Natural killer cell treated with Interleukin-12 subunit alpha and Interleukin-12 subunit beta and Interleukin-15 and Interleukin-18, amount 100 ng/mL, for 72 hours (primary cell): ENCODE data around the gene MPZL3. TPM values are rescaled to one million over a fixed set of nuclear protein-coding genes. Genes with fewer than 3 reads are reported as not detected.

Experiments
- ATAC-seq, 2 donors: fragments of 150-1000 bp; cut with Tn5 transposase in 1 of 2; sonication (Bioruptor Pico), chemical (Tn5 transposase) in 1 of 2; 2 replicates each; pipeline ENCODE4 v1.10.0; 2021
- DNase-seq: peaks from one replicate; pipeline ENCODE4 v3.0.0; 2022; ENCODE audit warnings: low spot score
- H3K27ac Mint-ChIP-seq, 2 donors: 1 replicate in 1 of 2; 2 replicates in 1 of 2; pipeline ENCODE4 v1.8.0; 2022; ENCODE audit warnings: mixed read lengths in 2 of 2, mild to moderate bottlenecking in 1 of 2, moderate library complexity in 1 of 2
- H3K27me3 Mint-ChIP-seq, 2 donors: 1 replicate in 1 of 2; 2 replicates in 1 of 2; pipeline ENCODE4 v1.8.0; 2022; ENCODE audit warnings: mixed read lengths in 2 of 2
- H3K36me3 Mint-ChIP-seq: one replicate; pipeline ENCODE4 v1.8.0; 2022; ENCODE audit warnings: mixed read lengths
- H3K4me1 Mint-ChIP-seq, 2 donors: 1 replicate in 1 of 2; 2 replicates in 1 of 2; pipeline ENCODE4 v1.8.0; 2022; ENCODE audit warnings: low read depth in 2 of 2, mixed read lengths in 2 of 2, mild to moderate bottlenecking in 1 of 2
- H3K4me3 Mint-ChIP-seq: one replicate; pipeline ENCODE4 v1.8.0; 2022; ENCODE audit warnings: mixed read lengths
- H3K9me3 Mint-ChIP-seq: 2 replicates; pipeline ENCODE4 v1.8.0; 2022; ENCODE audit warnings: mixed read lengths
- total RNA-seq, 2 donors: library from RNA; stranded (reverse); gene quantifications; one replicate each; pipeline ENCODE4 v1.2.3, GENCODE V29; 2022

The MPZL3 gene
- total RNA-seq, 2 donors from 2014 or later: 10.8 to 12.8 TPM

- peaks cover 0 to 3% of the 10 kb centered on the region in 2 donors for H3K4me1 Mint-ChIP-seq
- H3K36me3 Mint-ChIP-seq: no peaks in the 10 kb centered on the region
- H3K9me3 Mint-ChIP-seq: no peaks in the 10 kb centered on the region
These were observed 7.0 kb upstream of the MPZL3 start for GRCh38 chr11:118259138-118259537.

GRCh38 chr11:118258410-118258809, 6.2 kb upstream of the MPZL3 start:
- no peak for ATAC-seq
- DNase-seq: no peak
- Mint-ChIP-seq H3K4me3 (no peak overlapping the region), H3K27ac (no peak overlapping the region), H3K9me3 (no peaks in the 10 kb centered on the region), H3K27me3 (peaks cover 7% of the 10 kb centered on the region in 2 donors), H3K4me1 (peaks cover 0 to 2% of the 10 kb centered on the region in 2 donors), H3K36me3 (no peaks in the 10 kb centered on the region)

More at GRCh38 chr11:118259138-118259537, 7.0 kb upstream of the MPZL3 start:
- DNase-seq (no peak), ATAC-seq (no peak)
- Mint-ChIP-seq H3K4me3 (no peak overlapping the region), H3K27ac (peak overlapping the region in 1 of 2 donors; percentile 36), H3K27me3 (peaks cover 7 to 8% of the 10 kb centered on the region in 2 donors)

- Mint-ChIP-seq H3K4me3 (peak overlapping the region; percentile 97), H3K36me3 (no peaks in the 10 kb centered on the region), H3K27ac (peak overlapping the region; percentile 98 to 99), H3K27me3 (no peaks in the 10 kb centered on the region), H3K4me1 (peaks cover 21% of the 10 kb centered on the region in 2 donors), H3K9me3 (no peaks in the 10 kb centered on the region)
- no peak for DNase-seq
- ATAC-seq: no peak
These were observed 523 bp upstream of the MPZL3 start for GRCh38 chr11:118252688-118253087.

DNA sequence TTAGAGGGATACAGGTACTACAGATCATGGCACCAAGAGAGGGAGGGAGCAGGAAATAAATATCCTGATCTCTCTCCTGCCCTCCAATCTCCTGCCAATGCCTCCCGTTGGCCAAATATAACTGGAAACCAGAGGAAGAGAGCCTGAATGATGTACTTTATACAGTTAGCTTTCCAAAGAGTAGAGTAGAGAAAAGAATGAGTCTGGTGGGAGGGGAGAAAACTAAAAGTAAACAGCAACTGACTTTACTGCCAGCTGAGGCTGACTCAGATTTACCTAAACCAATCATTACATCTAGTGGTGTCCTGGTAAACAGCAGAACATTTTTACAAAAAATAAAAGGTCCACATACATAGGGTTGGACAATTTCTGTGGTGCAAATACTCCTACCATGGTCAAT, 5.1 kb downstream of the MPZL3 start:
- Mint-ChIP-seq H3K4me3 (no peak overlapping the region), H3K4me1 (peaks cover 47 to 61% of the 10 kb centered on the region in 2 donors), H3K36me3 (no peaks in the 10 kb centered on the region), H3K9me3 (no peaks in the 10 kb centered on the region), H3K27ac (peak overlapping the region; percentile 58 to 89), H3K27me3 (no peaks in the 10 kb centered on the region)
- ATAC-seq (no peak), DNase-seq (no peak)

GRCh38 chr11:118245936-118246562, 6.1 kb downstream of the MPZL3 start:
- H3K27ac Mint-ChIP-seq: peak overlapping the region; percentile 58 to 89
- no peaks in the 10 kb centered on the region for H3K36me3 Mint-ChIP-seq
- H3K9me3 Mint-ChIP-seq: no peaks in the 10 kb centered on the region
- DNase-seq: no peak
- no peak for ATAC-seq
- H3K27me3 Mint-ChIP-seq: no peaks in the 10 kb centered on the region
- H3K4me3 Mint-ChIP-seq: peak overlapping the region; percentile 12
- peaks cover 52 to 65% of the 10 kb centered on the region in 2 donors for H3K4me1 Mint-ChIP-seq

DNA sequence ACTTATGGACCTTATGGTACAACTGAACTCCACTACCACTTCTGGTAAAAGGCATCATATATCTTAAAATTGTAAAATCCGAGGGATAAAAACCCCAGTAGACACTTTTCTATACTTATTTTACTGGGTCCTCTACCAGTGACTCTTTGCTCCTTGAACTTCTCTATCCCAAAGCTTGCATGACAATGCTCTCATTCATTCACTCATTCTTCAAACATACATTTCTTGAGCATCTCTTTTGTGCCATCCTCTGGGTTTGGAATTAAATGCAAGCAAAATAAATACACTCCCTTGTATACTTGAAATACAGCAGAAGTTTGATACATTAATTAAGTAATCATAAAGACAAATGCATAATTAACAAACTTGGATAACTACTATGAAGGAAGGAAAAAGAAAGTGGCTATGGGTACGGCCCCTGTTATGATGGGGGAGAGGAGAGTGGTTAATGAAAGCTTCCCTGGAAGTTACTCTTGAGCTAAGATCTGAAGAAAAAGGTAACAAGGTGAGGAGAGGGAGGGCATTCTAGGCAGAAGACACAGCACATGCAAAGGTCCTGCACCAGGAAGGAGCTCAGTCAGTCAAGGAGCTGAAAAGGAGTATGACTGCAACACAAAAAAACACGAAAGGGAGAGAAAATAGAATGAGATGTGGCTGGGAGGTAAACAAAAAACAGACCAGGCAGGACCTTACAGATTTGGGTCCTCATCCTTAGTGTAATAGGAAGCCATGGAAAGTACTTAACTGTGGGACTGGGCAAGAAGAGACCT, 8.0 kb downstream of the MPZL3 start:
- H3K27me3 Mint-ChIP-seq: no peaks in the 10 kb centered on the region
- no peaks in the 10 kb centered on the region for H3K9me3 Mint-ChIP-seq
- H3K4me1 Mint-ChIP-seq: peaks cover 59 to 79% of the 10 kb centered on the region in 2 donors
- H3K27ac Mint-ChIP-seq: peak overlapping the region; percentile 89 to 91
- H3K4me3 Mint-ChIP-seq: peak overlapping the region; percentile 20
- ATAC-seq: no peak
- DNase-seq: no peak
- H3K36me3 Mint-ChIP-seq: no peaks in the 10 kb centered on the region

DNA sequence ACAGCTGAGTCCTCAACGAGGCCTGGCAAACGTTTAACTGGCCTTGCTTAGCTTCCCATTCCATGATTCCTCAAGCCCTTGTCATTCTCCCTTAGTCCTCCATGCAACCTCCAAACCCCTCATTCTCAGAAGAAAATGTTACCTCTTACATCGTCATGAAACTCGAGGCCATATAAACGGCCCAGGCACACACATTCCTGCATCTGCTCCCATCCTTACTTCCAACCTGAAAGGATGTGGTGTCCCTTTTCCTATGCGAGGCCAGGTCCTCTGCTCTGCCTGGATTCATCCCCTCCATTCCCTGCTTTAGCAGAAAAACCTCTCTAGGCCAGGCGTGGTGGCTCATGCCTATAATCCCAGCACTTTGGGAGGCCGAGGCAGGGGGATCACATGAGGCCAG, 9.0 kb downstream of the MPZL3 start:
- Mint-ChIP-seq H3K27ac (peak overlapping the region; percentile 89 to 91), H3K27me3 (no peaks in the 10 kb centered on the region), H3K36me3 (no peaks in the 10 kb centered on the region), H3K4me3 (peak overlapping the region; percentile 69), H3K9me3 (no peaks in the 10 kb centered on the region), H3K4me1 (peaks cover 68 to 90% of the 10 kb centered on the region in 2 donors)
- no peak for ATAC-seq
- no peak for DNase-seq

DNA sequence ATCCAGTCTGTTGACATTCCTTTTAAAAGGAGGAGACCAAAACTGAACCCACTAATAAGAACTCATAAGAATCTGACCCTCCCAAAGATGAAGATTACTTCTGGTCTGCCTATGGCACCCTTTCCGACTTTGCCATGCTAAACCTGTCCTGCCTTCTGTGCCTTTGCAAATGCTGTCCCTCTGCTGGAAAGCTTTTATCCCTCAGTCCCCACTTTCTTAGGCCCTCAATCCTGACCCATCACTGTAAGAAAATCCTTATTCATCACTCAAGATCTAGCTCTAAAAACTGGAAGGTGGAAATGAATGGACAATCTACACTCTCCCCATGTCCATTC, 10.4 kb downstream of the MPZL3 start:
- Mint-ChIP-seq H3K27me3 (no peaks in the 10 kb centered on the region), H3K27ac (peak overlapping the region; percentile 89 to 91), H3K9me3 (no peaks in the 10 kb centered on the region), H3K4me1 (peaks cover 61 to 79% of the 10 kb centered on the region in 2 donors), H3K4me3 (peak overlapping the region; percentile 69), H3K36me3 (no peaks in the 10 kb centered on the region)
- ATAC-seq (no peak), DNase-seq (no peak)

DNA sequence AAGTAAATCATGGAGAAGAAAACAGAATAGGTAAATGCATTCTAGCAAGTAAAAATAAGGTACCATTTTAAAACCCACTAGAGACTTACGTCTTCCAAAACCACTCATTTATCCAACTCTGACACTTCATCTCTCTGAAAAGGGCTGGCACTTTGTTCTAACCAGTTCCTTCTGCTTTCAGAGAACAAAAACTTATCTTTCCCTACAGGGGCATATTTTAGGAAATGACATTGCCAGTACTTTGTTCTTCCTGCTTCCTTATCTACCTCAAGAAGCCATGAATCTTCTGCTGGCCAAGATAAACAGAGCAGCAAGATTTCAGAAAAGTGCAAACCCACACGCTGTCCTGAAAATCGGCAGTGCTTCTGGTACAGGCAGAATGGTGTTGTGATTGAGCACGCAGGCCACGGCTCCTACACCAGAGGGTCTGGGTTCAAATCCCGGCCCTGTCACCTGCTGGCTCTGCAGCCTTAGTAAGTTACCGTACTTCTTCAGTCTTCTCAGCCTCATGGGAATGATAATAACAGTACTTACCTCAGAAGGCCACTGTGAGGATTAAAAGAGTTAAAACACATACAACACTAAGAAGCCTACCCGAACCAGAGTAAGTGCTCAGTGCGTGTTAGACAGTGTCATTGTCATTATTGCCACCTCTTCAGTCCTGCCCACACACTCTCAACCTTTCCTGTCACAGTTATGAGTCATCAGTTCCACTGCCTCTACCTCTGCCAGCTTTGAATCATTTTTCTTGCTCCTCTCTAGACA, 11.0 kb downstream of the MPZL3 start:
- ATAC-seq: peak; percentile 96

DNA sequence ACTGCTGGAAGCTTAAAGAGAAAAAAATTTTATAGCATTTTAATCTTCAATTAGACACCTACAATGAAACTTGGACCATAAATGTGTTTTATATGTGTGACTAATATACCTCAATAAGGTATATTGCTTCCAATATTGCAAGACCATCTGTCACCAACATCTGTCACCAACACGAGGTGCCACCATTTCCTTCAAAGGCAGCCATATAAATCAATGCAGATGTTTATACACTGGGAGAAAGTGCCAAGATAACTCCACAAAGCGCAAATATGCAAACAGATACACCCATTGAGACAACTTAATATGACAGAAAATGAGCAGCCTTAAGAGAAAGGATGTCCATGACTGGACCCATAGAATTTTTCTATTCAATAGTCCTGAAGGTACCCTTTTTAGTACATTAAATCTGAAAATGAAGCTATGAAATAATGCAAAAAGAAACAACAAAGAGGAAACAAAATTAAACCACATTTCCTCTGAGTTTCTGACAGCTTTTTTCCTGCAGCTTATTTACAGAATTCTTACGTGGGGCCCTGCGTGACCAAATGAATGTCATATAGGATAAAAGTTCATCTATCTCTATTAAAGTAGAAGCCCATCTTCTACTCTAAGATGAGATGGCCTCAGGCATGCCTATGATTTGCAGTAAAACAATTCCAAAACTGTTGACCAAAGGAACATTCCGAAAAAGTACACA, 12.5 kb downstream of the MPZL3 start:
- ATAC-seq: no peak
- peaks cover 59 to 71% of the 10 kb centered on the region in 2 donors for H3K4me1 Mint-ChIP-seq

More for the DNA sequence above, 11.0 kb downstream of the MPZL3 start:
- peak; percentile 86 for DNase-seq
- Mint-ChIP-seq H3K36me3 (peaks cover 2% of the 10 kb centered on the region), H3K27me3 (no peaks in the 10 kb centered on the region), H3K4me3 (peak overlapping the region; percentile 69), H3K27ac (peak overlapping the region; percentile 89 to 91), H3K4me1 (peaks cover 61 to 78% of the 10 kb centered on the region in 2 donors), H3K9me3 (no peaks in the 10 kb centered on the region)

GRCh38 chr11:118238929-118239328, 13.2 kb downstream of the MPZL3 start:
- no peak for DNase-seq
- H3K4me1 Mint-ChIP-seq: peaks cover 53 to 64% of the 10 kb centered on the region in 2 donors
- H3K9me3 Mint-ChIP-seq: no peaks in the 10 kb centered on the region
- H3K27me3 Mint-ChIP-seq: no peaks in the 10 kb centered on the region
- H3K4me3 Mint-ChIP-seq: peak overlapping the region; percentile 69
- no peak for ATAC-seq
- H3K36me3 Mint-ChIP-seq: peaks cover 10% of the 10 kb centered on the region
- H3K27ac Mint-ChIP-seq: peak overlapping the region; percentile 89 to 91

More for the DNA sequence above, 12.5 kb downstream of the MPZL3 start:
- Mint-ChIP-seq H3K27me3 (no peaks in the 10 kb centered on the region), H3K9me3 (no peaks in the 10 kb centered on the region), H3K27ac (peak overlapping the region; percentile 89 to 91), H3K4me3 (peak overlapping the region; percentile 69), H3K36me3 (peaks cover 6% of the 10 kb centered on the region)
- DNase-seq: no peak

- H3K4me3 Mint-ChIP-seq: peak overlapping the region; percentile 69
- ATAC-seq (no peak), DNase-seq (no peak)
- peaks cover 49 to 58% of the 10 kb centered on the region in 2 donors for H3K4me1 Mint-ChIP-seq
- H3K27ac Mint-ChIP-seq: peak overlapping the region; percentile 89 to 91
- peaks cover 10% of the 10 kb centered on the region for H3K36me3 Mint-ChIP-seq
- H3K9me3 Mint-ChIP-seq: no peaks in the 10 kb centered on the region
- H3K27me3 Mint-ChIP-seq: no peaks in the 10 kb centered on the region
These were observed 13.7 kb downstream of the MPZL3 start for GRCh38 chr11:118238421-118238820.

DNA sequence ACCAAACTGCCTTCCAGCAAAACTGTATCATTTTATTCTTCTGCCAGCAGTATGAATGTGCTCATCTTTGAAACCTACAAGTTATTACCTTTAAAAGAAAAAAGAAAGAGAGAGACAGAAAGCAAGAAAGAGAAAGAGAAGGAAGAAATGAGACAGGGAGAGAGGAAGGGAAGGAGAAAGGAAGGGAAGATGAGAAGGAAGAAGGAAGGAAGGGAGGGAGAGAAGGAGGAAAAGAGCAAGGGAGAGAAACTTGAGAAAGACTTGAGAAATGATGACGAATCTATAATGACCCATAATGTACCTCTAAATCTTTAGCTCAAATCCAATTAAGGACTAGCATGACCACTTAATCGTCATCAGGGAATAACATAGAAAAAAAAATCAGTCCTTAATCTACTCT, 16.0 kb downstream of the MPZL3 start:
- DNase-seq (no peak), ATAC-seq (no peak)
- no peak overlapping the region for H3K4me3 Mint-ChIP-seq
- no peaks in the 10 kb centered on the region for H3K27me3 Mint-ChIP-seq
- peak overlapping the region; percentile 53 to 54 for H3K27ac Mint-ChIP-seq
- peaks cover 10% of the 10 kb centered on the region for H3K36me3 Mint-ChIP-seq
- no peaks in the 10 kb centered on the region for H3K9me3 Mint-ChIP-seq
- peaks cover 31 to 36% of the 10 kb centered on the region in 2 donors for H3K4me1 Mint-ChIP-seq
